Neuronal stem cell (in vitro differentiated cells): ENCODE measurements around the gene BSND.

ENCODE experiments used
- DNase-seq: peaks from one replicate; pipeline ENCODE4 v3.0.0-alpha.2; 2013; ENCODE audit warnings: low spot score
- H2AFZ ChIP-seq: one replicate; pipeline ENCODE4 v1.6.1; 2013; ENCODE audit warnings: mild to moderate bottlenecking, low read length, inconsistent platforms
- H2AK5ac ChIP-seq: 2 replicates; pipeline ENCODE4 v1.6.1; 2013; ENCODE audit warnings: low read depth, mild to moderate bottlenecking, inconsistent platforms, low read length, moderate library complexity, mixed read lengths
- H2BK120ac ChIP-seq: 2 replicates; pipeline ENCODE4 v1.6.1; 2013; ENCODE audit warnings: low read depth, mild to moderate bottlenecking, inconsistent platforms, low read length, moderate library complexity, mixed read lengths
- H2BK12ac ChIP-seq: one replicate; pipeline ENCODE4 v1.6.1; 2013; ENCODE audit warnings: low read length, inconsistent platforms
- H2BK15ac ChIP-seq: 2 replicates; pipeline ENCODE4 v1.6.1; 2013; ENCODE audit warnings: mild to moderate bottlenecking, low read length, inconsistent platforms, mixed read lengths
- H2BK5ac ChIP-seq: one replicate; pipeline ENCODE4 v1.6.1; 2013; ENCODE audit warnings: inconsistent platforms, mild to moderate bottlenecking, low read length, moderate library complexity
- H3K14ac ChIP-seq: one replicate; pipeline ENCODE4 v1.6.1; 2013; ENCODE audit warnings: low read length, inconsistent platforms
- H3K18ac ChIP-seq: 2 replicates; pipeline ENCODE4 v1.6.1; 2013; ENCODE audit warnings: low read length, inconsistent platforms
- H3K23ac ChIP-seq: 2 replicates; pipeline ENCODE4 v1.6.1; 2013; ENCODE audit warnings: low read depth, mild to moderate bottlenecking, mixed read lengths, low read length, inconsistent platforms; ENCODE audit not compliant: poor library complexity
- H3K27ac ChIP-seq: replicated peaks from 3 replicates; pipeline ENCODE4 v1.5.1; 2013; ENCODE audit warnings: low read length, inconsistent platforms
- H3K27me3 ChIP-seq, 3 experiments: 2 replicates each; pipeline ENCODE4 v1.6.1; 2013; ENCODE audit warnings: low read length in 3 of 3, mild to moderate bottlenecking in 2 of 3, inconsistent platforms in 1 of 3, low read depth in 1 of 3, mixed read lengths in 1 of 3, moderate library complexity in 1 of 3; ENCODE audit not compliant: control insufficient read depth in 3 of 3, insufficient read depth in 3 of 3
- H3K36me3 ChIP-seq, 2 donors: replicated peaks in 1 of 2; 2 replicates each; pipeline ENCODE4 v1.6.1; 2013; ENCODE audit warnings: low read length in 2 of 2; ENCODE audit not compliant: control insufficient read depth in 2 of 2, insufficient read depth in 2 of 2
- H3K4ac ChIP-seq: 2 replicates; pipeline ENCODE4 v1.6.1; 2013; ENCODE audit warnings: inconsistent platforms, mild to moderate bottlenecking, low read length, moderate library complexity
- H3K4me1 ChIP-seq, 2 donors: 1 replicate in 1 of 2; 2 replicates in 1 of 2; pipeline ENCODE4 v1.6.1; 2013; ENCODE audit warnings: low read length in 2 of 2, low read depth in 1 of 2; ENCODE audit not compliant: control insufficient read depth in 2 of 2, insufficient read depth in 1 of 2
- H3K4me2 ChIP-seq: one replicate; pipeline ENCODE4 v1.6.1; 2013; ENCODE audit warnings: mild to moderate bottlenecking, low read length, inconsistent platforms; ENCODE audit not compliant: insufficient read depth, poor library complexity, severe bottlenecking
- H3K4me3 ChIP-seq, 2 donors: 2 replicates each; pipeline ENCODE4 v1.5.1; 2013; ENCODE audit warnings: low read length in 2 of 2, mild to moderate bottlenecking in 2 of 2, inconsistent platforms in 1 of 2, moderate library complexity in 1 of 2
- H3K79me1 ChIP-seq: one replicate; pipeline ENCODE4 v1.6.1; 2013; ENCODE audit warnings: low read depth, mild to moderate bottlenecking, inconsistent platforms, low read length, moderate library complexity
- H3K9ac ChIP-seq: one replicate; pipeline ENCODE4 v1.6.1; 2013; ENCODE audit warnings: mild to moderate bottlenecking, low read depth, low read length, inconsistent platforms; ENCODE audit not compliant: poor library complexity
- H3K9me3 ChIP-seq, 2 donors: replicated peaks in 1 of 2; 2 replicates each; pipeline versions ENCODE3 to v1.6.1; 2013; ENCODE audit warnings: low read length in 2 of 2, mild to moderate bottlenecking in 2 of 2, inconsistent platforms in 1 of 2, low read depth in 1 of 2, mixed read lengths in 1 of 2, moderate library complexity in 1 of 2; ENCODE audit not compliant: control insufficient read depth in 2 of 2, insufficient read depth in 1 of 2
- H4K8ac ChIP-seq: one replicate; pipeline ENCODE4 v1.6.1; 2013; ENCODE audit warnings: low read depth, mild to moderate bottlenecking, inconsistent platforms, low read length, moderate library complexity
- H4K91ac ChIP-seq: one replicate; pipeline ENCODE4 v1.6.1; 2013; ENCODE audit warnings: low read length, low read depth, mild to moderate bottlenecking, inconsistent platforms; ENCODE audit not compliant: poor library complexity
- WGBS, 2 donors: extraction: QIAGEN DNeasy Blood & Tissue Kit; methylation state at CpG; one replicate each; pipeline ENCODE4 v1.1.7; 2013; ENCODE audit warnings: missing lambda C conversion rate in 2 of 2, mixed read lengths in 1 of 2; ENCODE audit not compliant: insufficient read length in 2 of 2, insufficient replicate concordance in 1 of 2; ENCODE audit errors: extremely low coverage in 2 of 2; 5-methylcytosine and 5-hydroxymethylcytosine counted together

Gene BSND

GRCh38 chr1:55045430-55045829 lies 46.7 kb downstream of the BSND start:
- WGBS, 2 donors: no CpG with 5 or more reads among the region's 10 CpGs
- Histone ChIP-seq H3K23ac (no peak overlapping the region), H2BK15ac (no peak overlapping the region), H4K8ac (no peak overlapping the region), H3K18ac (no peak overlapping the region), H3K79me1 (no peaks in the 10 kb centered on the region), H3K9ac (no peak overlapping the region), H2BK5ac (no peak overlapping the region), H3K9me3 (no peaks in the 10 kb centered on the region), H3K4me3 (no peak overlapping the region), H3K14ac (no peak overlapping the region), H2BK12ac (no peak overlapping the region), H2AK5ac (no peak overlapping the region), H3K36me3 (peaks cover 0 to 5% of the 10 kb centered on the region in 2 donors), H3K27ac (no peak overlapping the region), H3K4me1 (peaks cover 0 to 4% of the 10 kb centered on the region in 2 donors), H4K91ac (no peak overlapping the region), H3K4ac (no peak overlapping the region), H2AFZ (no peak overlapping the region), H2BK120ac (no peak overlapping the region), H3K4me2 (no peak overlapping the region), H3K27me3 (peaks cover 0 to 46% (median 8%) of the 10 kb centered on the region in 3 experiments)
- no peak for DNase-seq

GRCh38 chr1:55046871-55047270 lies 48.1 kb downstream of the BSND start:
- Histone ChIP-seq H3K36me3 (peaks cover 0 to 5% of the 10 kb centered on the region in 2 donors), H3K23ac (no peak overlapping the region), H4K8ac (no peak overlapping the region), H2BK5ac (no peak overlapping the region), H2AK5ac (no peak overlapping the region), H2AFZ (no peak overlapping the region), H3K27me3 (peaks cover 0 to 41% (median 0%) of the 10 kb centered on the region in 3 experiments), H3K4me2 (no peak overlapping the region), H3K18ac (no peak overlapping the region), H3K9ac (no peak overlapping the region), H3K4me3 (no peak overlapping the region), H3K9me3 (no peaks in the 10 kb centered on the region), H4K91ac (no peak overlapping the region), H2BK120ac (no peak overlapping the region), H2BK12ac (no peak overlapping the region), H3K4me1 (no peaks in the 10 kb centered on the region), H3K14ac (no peak overlapping the region), H2BK15ac (no peak overlapping the region), H3K79me1 (no peaks in the 10 kb centered on the region), H3K27ac (no peak overlapping the region), H3K4ac (no peak overlapping the region)
- no peak for DNase-seq
- no CpG with 5 or more reads among the region's 4 CpGs for WGBS, 2 donors

GRCh38 chr1:55047611-55048010 lies 48.9 kb downstream of the BSND start:
- Histone ChIP-seq H3K4me2 (no peak overlapping the region), H2BK120ac (no peak overlapping the region), H3K4me3 (no peak overlapping the region), H3K14ac (no peak overlapping the region), H3K36me3 (peaks cover 0 to 8% of the 10 kb centered on the region in 2 donors), H3K79me1 (no peaks in the 10 kb centered on the region), H2AFZ (no peak overlapping the region), H3K18ac (no peak overlapping the region), H4K8ac (no peak overlapping the region), H3K27me3 (peaks cover 0 to 33% (median 0%) of the 10 kb centered on the region in 3 experiments), H2AK5ac (no peak overlapping the region), H2BK5ac (no peak overlapping the region), H4K91ac (no peak overlapping the region), H3K9ac (peak overlapping the region; percentile 22), H3K23ac (no peak overlapping the region), H3K9me3 (no peaks in the 10 kb centered on the region), H3K4me1 (no peaks in the 10 kb centered on the region), H2BK12ac (no peak overlapping the region), H3K27ac (no peak overlapping the region), H2BK15ac (no peak overlapping the region), H3K4ac (no peak overlapping the region)
- no peak for DNase-seq
- no CpG with 5 or more reads among the region's 3 CpGs for WGBS, 2 donors

- H3K27me3 ChIP-seq: peaks cover 0 to 24% (median 0%) of the 10 kb centered on the region in 3 experiments
- no CpG with 5 or more reads among the region's 11 CpGs for WGBS, 2 donors
- no peaks in the 10 kb centered on the region for H3K79me1 ChIP-seq
- no peak overlapping the region for H2BK12ac ChIP-seq
- H3K4ac ChIP-seq: no peak overlapping the region
- H3K18ac ChIP-seq: no peak overlapping the region
- H3K36me3 ChIP-seq: peaks cover 0 to 8% of the 10 kb centered on the region in 2 donors
- DNase-seq: no peak
- no peak overlapping the region for H3K27ac ChIP-seq
- no peak overlapping the region for H2BK120ac ChIP-seq
- no peak overlapping the region for H2BK5ac ChIP-seq
- no peak overlapping the region for H2BK15ac ChIP-seq
- H4K91ac ChIP-seq: no peak overlapping the region
- no peaks in the 10 kb centered on the region for H3K4me1 ChIP-seq
- H2AFZ ChIP-seq: no peak overlapping the region
- H3K23ac ChIP-seq: no peak overlapping the region
- no peaks in the 10 kb centered on the region for H3K9me3 ChIP-seq
- H3K4me2 ChIP-seq: no peak overlapping the region
- H3K4me3 ChIP-seq: no peak overlapping the region
- H3K14ac ChIP-seq: no peak overlapping the region
- no peak overlapping the region for H2AK5ac ChIP-seq
- no peak overlapping the region for H4K8ac ChIP-seq
- H3K9ac ChIP-seq: no peak overlapping the region
These were observed 49.9 kb downstream of the BSND start for GRCh38 chr1:55048453-55049270.
